22Rv1 (cell line): Measurements from ENCODE around the gene GLIS1.

Experiments
- ZFX ChIP-seq: fragments of 450-650 bp; IDR thresholded peaks from 2 replicates; pipeline ENCODE4 v1.6.1; 2017; ENCODE audit warnings: antibody characterized with exemption, borderline replicate concordance
- TF ChIP-seq, protein P1 (sequence below): fragments of 450-650 bp; IDR thresholded peaks from 2 replicates; pipeline ENCODE4 v1.5.1; 2017; ENCODE audit warnings: mild to moderate bottlenecking

DNA sequence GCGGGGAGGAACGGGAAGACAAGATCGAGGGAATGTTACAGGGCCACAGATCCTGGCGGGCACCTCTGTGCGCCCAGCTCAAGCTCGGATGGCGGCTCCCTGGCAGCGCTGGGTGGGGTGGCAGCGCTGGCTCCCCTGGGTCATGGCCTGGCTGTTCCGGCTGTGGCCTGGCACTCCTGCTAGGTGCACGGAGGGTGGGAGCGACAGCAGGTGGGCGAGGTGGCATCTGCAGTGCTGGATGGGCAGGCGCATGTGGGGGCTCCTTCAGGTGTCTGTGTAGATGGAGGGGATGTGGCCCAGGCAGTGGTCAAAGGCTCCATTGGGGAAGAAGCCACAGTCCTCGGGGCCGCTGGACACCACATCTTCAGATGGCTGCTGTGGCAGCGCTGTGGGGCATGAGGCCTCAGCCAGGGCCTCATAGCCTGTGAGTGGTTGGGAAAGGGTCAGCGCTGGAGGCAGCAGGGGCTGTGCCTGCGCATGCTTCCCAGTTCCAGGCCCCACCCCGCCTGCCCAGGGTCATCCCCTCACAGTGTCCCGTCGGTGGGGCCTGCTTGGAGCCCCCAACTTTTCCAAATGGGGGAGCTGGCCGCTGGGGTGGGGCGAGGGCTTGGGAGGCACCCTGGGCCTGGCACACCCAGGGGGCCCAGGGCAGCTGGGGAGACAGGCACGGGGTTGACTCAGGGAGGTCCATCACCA lies 232.5 kb downstream of the GLIS1 start:
- TF ChIP-seq, protein P1, sequence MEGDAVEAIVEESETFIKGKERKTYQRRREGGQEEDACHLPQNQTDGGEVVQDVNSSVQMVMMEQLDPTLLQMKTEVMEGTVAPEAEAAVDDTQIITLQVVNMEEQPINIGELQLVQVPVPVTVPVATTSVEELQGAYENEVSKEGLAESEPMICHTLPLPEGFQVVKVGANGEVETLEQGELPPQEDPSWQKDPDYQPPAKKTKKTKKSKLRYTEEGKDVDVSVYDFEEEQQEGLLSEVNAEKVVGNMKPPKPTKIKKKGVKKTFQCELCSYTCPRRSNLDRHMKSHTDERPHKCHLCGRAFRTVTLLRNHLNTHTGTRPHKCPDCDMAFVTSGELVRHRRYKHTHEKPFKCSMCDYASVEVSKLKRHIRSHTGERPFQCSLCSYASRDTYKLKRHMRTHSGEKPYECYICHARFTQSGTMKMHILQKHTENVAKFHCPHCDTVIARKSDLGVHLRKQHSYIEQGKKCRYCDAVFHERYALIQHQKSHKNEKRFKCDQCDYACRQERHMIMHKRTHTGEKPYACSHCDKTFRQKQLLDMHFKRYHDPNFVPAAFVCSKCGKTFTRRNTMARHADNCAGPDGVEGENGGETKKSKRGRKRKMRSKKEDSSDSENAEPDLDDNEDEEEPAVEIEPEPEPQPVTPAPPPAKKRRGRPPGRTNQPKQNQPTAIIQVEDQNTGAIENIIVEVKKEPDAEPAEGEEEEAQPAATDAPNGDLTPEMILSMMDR: no peak
- TF ChIP-seq ZFX: no peak
